Muscle layer of colon (tissue), 2 donors: ENCODE data around the gene ATG14.

Source experiments
- H3K27ac ChIP-seq: one replicate; pipeline ENCODE4 v1.7.0; 2013; ENCODE audit warnings: low read depth, mild to moderate bottlenecking, low read length, moderate library complexity
- H3K27me3 ChIP-seq, 2 donors: one replicate each; pipeline ENCODE4 v1.7.0; 2013; ENCODE audit warnings: low read length in 2 of 2, mild to moderate bottlenecking in 2 of 2; ENCODE audit not compliant: insufficient read depth in 2 of 2, control insufficient read depth in 1 of 2
- H3K36me3 ChIP-seq: one replicate; pipeline ENCODE4 v1.7.0; 2013; ENCODE audit warnings: mild to moderate bottlenecking, low read length; ENCODE audit not compliant: insufficient read depth
- H3K4me1 ChIP-seq: one replicate; pipeline ENCODE4 v1.7.0; 2013; ENCODE audit warnings: mild to moderate bottlenecking, low read length; ENCODE audit not compliant: insufficient read depth
- H3K4me3 ChIP-seq, 2 donors: one replicate each; pipeline ENCODE4 v1.7.0; 2013; ENCODE audit warnings: low read length in 2 of 2, low read depth in 1 of 2, mild to moderate bottlenecking in 1 of 2, moderate library complexity in 1 of 2
- H3K9ac ChIP-seq: one replicate; pipeline ENCODE4 v1.7.0; 2013; ENCODE audit warnings: low read length
- H3K9me3 ChIP-seq: one replicate; pipeline ENCODE4 v1.7.0; 2013; ENCODE audit warnings: mild to moderate bottlenecking, low read length
- donor health status: abdominal sarcoma.
- donor health status: Adenocarcinoma of cecum.

The ATG14 gene

DNA sequence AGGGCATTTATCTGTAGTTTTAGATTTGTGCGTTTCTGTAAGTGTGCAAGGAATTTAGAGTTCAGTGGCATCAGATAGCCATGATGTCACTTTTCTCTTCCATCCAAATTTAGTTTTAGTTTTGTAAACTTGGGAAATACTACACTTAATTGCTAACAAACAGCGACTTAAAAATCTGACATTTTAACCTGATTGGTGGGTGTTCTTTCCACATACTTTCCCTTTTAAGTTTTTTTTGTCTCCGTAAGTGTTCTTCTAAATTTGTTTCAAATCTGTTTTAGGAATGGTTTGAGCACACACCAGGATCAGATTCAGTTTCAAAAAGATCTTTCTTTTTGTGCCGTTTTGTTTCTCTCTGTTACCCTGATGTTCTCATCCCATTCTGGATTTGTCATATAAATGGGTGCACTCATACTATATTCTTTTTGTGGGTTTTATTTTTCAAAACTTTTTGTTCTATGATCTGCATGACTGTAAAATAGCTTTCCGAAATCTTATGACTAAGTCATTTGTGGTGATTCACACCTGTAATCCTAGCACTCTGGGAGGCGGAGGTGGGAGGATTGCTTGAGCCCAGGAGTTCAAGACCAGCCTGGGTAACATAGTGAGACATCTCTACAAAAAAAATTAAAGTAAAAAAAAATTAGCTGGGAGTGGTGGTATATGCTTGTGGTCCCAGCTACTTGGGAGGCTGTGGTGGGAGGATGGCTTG is 81.5 kb downstream of the ATG14 start:
- Histone ChIP-seq H3K4me3 (no peak overlapping the region), H3K27me3 (no peaks in the 10 kb centered on the region), H3K9me3 (no peaks in the 10 kb centered on the region), H3K9ac (no peak overlapping the region), H3K4me1 (peaks cover 15% of the 10 kb centered on the region), H3K36me3 (peaks cover 4% of the 10 kb centered on the region), H3K27ac (no peak overlapping the region)

DNA sequence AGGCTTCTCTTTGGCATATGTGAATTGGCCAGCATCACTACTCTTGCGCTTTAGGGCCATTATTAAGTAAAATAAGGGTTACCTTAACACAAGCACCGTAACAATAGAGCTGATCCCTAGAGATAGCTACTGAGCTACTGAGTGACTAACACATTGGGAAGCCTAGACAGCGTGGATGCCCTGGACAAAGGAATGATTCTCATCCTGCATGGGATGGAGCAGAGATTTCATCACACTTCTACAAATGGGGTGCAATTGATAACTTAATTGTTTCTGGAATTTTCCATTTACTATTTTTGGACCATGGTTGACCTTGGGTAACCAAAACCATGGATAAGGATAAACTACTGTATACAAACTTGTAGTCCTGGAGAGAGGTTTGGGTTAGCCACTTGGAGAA is 83.3 kb downstream of the ATG14 start:
- Histone ChIP-seq H3K4me1 (no peaks in the 10 kb centered on the region), H3K9ac (no peak overlapping the region), H3K9me3 (no peaks in the 10 kb centered on the region), H3K27ac (no peak overlapping the region), H3K36me3 (peaks cover 4% of the 10 kb centered on the region), H3K4me3 (no peak overlapping the region), H3K27me3 (no peaks in the 10 kb centered on the region)

DNA sequence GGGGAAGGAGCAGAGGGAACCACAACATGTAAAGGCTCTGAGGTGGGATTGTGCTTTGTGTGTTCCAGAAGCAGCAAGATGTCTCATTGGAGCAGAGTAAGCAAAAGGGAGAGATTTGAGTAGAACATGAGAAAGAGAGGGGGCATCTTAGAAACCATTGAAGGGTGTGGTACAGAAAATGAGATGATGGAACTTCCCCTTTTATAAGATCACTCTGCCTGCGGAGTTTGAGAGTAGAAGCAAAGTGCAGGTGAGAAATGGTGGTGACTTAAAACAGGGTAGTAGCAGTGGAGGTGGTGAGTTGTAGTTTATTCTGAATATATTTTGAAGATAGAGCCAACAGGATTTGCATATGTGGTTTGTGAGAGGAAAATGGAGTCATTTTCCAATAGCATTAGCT is 84.5 kb downstream of the ATG14 start:
- Histone ChIP-seq H3K27ac (no peak overlapping the region), H3K9me3 (no peaks in the 10 kb centered on the region), H3K27me3 (no peaks in the 10 kb centered on the region), H3K36me3 (peaks cover 4% of the 10 kb centered on the region), H3K9ac (no peak overlapping the region), H3K4me1 (no peaks in the 10 kb centered on the region), H3K4me3 (no peak overlapping the region)

DNA sequence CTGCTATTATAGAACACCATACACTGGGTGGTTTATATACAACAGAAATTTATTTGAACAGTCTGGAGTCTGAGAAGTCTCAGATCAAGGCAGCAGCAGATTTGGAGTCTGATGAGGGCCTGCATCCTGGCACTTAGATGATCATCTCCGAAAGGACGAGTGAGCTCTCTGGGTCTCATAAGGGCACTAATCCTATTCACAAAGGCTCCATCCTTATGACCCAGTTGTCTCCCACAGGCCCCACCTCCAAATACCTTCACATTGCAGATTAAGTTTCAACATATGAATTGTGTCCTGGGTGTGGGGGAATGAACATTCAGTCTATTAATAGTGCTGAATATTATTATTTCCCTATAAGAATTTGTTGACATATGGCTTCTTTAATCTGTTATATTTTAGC is 86.8 kb downstream of the ATG14 start:
- Histone ChIP-seq H3K27ac (no peak overlapping the region), H3K36me3 (peaks cover 4% of the 10 kb centered on the region), H3K9me3 (no peaks in the 10 kb centered on the region), H3K9ac (no peak overlapping the region), H3K4me1 (no peaks in the 10 kb centered on the region), H3K4me3 (no peak overlapping the region), H3K27me3 (no peaks in the 10 kb centered on the region)

DNA sequence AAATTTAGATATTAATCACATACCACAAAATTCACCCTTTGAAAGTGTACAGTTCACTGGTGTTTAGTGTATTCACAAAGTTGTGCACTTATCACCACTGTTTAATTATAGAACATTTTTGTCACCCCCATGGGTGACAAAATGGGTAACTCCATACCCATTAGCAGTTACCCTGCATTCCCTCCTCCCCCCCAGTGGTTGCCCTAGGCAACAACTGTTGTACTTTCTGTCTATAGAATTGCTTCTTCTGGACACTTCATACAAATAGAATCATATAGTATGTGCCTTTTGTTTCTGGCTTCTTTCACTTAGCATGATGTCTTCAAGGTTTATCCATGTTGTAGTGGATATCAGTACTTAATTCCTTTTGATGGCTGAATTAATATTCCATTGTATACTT is 87.7 kb downstream of the ATG14 start:
- no peaks in the 10 kb centered on the region for H3K4me1 ChIP-seq
- H3K27me3 ChIP-seq = no peaks in the 10 kb centered on the region
- no peaks in the 10 kb centered on the region for H3K9me3 ChIP-seq
- no peak overlapping the region for H3K9ac ChIP-seq
- peaks cover 4% of the 10 kb centered on the region for H3K36me3 ChIP-seq
- H3K27ac ChIP-seq = no peak overlapping the region
- H3K4me3 ChIP-seq = no peak overlapping the region

DNA sequence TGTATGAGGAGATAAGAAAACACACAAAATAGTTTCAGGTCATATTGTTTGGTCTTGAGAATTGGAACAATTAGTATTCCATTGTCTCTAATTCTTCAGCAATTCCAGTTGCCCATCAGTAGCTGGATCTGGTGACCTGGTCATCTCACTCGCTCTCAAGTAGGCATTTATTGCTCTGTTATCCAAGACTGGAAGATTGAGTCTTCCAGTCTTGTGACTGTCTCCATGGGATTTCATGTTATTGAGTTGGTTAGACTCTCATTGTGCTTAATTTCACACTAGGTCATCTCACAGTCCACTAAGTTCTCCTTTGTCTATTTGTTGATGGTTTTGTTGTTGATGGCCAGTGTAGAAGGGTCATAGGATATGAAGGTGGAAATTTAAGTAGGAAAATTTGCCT is 92.9 kb downstream of the ATG14 start:
- no peak overlapping the region for H3K4me3 ChIP-seq
- no peaks in the 10 kb centered on the region for H3K27me3 ChIP-seq
- H3K4me1 ChIP-seq = no peaks in the 10 kb centered on the region
- peaks cover 6% of the 10 kb centered on the region for H3K36me3 ChIP-seq
- H3K9ac ChIP-seq = no peak overlapping the region
- H3K27ac ChIP-seq = no peak overlapping the region
- H3K9me3 ChIP-seq = no peaks in the 10 kb centered on the region

DNA sequence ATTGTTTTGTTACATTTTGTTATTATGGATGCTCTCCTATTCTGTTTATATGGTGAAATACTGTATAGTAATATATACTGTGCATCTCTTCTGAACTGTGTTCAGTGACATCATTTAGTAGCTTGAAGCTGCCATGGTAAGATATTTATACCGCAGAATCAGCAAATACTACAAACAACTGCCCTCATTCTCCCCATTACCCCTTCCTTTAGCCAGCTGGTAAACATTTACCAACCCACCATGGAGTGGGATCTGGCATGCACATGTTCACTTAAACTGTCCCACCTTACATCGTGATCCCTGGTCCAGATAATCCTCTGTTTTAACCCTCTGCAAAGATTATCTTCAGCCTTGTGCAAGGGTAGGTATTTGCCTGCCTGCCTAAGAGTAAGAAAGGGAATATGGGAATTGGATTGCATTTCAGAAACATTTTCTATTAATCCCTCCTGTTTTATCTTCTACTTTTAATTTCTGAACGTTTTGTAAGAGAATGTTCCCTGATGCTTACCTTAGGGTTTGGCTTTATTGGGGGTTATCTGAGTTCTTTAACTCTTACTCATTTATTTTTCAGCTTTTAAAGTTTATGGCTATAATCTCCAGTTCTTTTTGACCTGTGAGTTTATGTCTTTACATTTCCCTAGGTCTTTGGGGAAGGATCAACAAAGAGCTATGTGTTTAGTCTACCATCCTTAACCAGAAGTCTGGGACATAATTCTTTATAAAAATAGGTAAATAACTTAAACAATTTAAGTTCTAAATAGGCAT is 93.9 kb downstream of the ATG14 start:
- Histone ChIP-seq H3K4me1 (no peaks in the 10 kb centered on the region), H3K36me3 (peaks cover 6% of the 10 kb centered on the region), H3K4me3 (no peak overlapping the region), H3K9me3 (no peaks in the 10 kb centered on the region), H3K27me3 (no peaks in the 10 kb centered on the region), H3K9ac (no peak overlapping the region), H3K27ac (no peak overlapping the region)

DNA sequence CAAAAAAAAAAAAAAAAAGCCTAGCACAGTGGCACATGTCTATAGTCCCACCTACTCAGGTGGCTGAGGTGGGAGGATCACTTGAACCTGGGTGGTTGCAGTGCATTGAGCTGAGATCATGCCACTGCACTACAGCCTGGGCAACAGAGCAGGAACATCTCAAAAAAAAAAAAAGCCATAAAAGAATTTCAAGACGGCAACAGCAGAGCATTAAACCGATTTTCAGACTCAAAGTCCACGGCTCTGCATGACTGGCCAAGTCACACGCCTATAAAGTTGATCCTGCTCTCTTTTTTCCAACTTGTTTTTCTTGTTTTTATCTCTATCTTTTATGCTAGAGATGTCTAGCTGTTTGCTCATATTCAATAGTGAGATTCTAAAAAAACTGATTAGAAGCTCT is 95.1 kb downstream of the ATG14 start:
- Histone ChIP-seq H3K27me3 (no peaks in the 10 kb centered on the region), H3K9me3 (no peaks in the 10 kb centered on the region), H3K4me1 (no peaks in the 10 kb centered on the region), H3K27ac (no peak overlapping the region), H3K36me3 (peaks cover 6% of the 10 kb centered on the region), H3K4me3 (no peak overlapping the region), H3K9ac (no peak overlapping the region)
